Neural progenitor cell (in vitro differentiated cells): ENCODE results near the gene METTL21C. TPM values are rescaled to one million over a fixed set of nuclear protein-coding genes. Genes with fewer than 3 reads are reported as not detected.
A peak's percentile ranks its signal among the peaks of the same experiment; 100 is the strongest.

ENCODE experiments used
- DNase-seq: peaks from one replicate; pipeline ENCODE4 v3.0.0-alpha.2; 2016; ENCODE audit warnings: low spot score
- H2AFZ ChIP-seq: fragments of 200-600 bp; sonication (generic); replicated peaks from 2 replicates; pipeline ENCODE4 v1.6.1; 2016; ENCODE audit warnings: antibody characterized with exemption
- H3F3A ChIP-seq: fragments of 200-600 bp; sonication (generic); 2 replicates; pipeline ENCODE4 v1.6.1; 2016; ENCODE audit warnings: antibody characterized with exemption, low read depth
- H3K27ac ChIP-seq: fragments of 200-600 bp; sonication (generic); 2 replicates; pipeline ENCODE4 v1.5.1; 2016; ENCODE audit warnings: mild to moderate bottlenecking
- H3K27me3 ChIP-seq: fragments of 200-600 bp; sonication (generic); 2 replicates; pipeline ENCODE4 v1.6.1; 2016; ENCODE audit warnings: mild to moderate bottlenecking, moderate library complexity
- H3K36me3 ChIP-seq: fragments of 200-600 bp; sonication (generic); 2 replicates; pipeline ENCODE4 v1.5.1; 2016
- H3K4me1 ChIP-seq: fragments of 200-600 bp; sonication (generic); 2 replicates; pipeline ENCODE4 v1.6.1; 2016; ENCODE audit warnings: mixed run types
- H3K4me2 ChIP-seq: fragments of 200-600 bp; sonication (generic); 2 replicates; pipeline ENCODE4 v1.6.1; 2016
- H3K4me3 ChIP-seq: fragments of 200-600 bp; sonication (generic); 2 replicates; pipeline ENCODE4 v1.5.1; 2016
- H3K79me2 ChIP-seq: fragments of 200-600 bp; sonication (generic); 2 replicates; pipeline ENCODE4 v1.6.1; 2016; ENCODE audit warnings: low read depth
- H3K9ac ChIP-seq: fragments of 200-600 bp; sonication (generic); 2 replicates; pipeline ENCODE4 v1.6.1; 2016
- H3K9me3 ChIP-seq: fragments of 200-600 bp; sonication (generic); 2 replicates; pipeline ENCODE4 v1.5.1; 2016; ENCODE audit warnings: low read depth
- H4K20me1 ChIP-seq: fragments of 200-600 bp; sonication (generic); 2 replicates; pipeline ENCODE4 v1.6.1; 2016; ENCODE audit warnings: low read depth
- H3K27ac Mint-ChIP-seq: 3 replicates; pipeline ENCODE4 v1.8.0; 2021; ENCODE audit warnings: mixed read lengths
- H3K27me3 Mint-ChIP-seq: 2 replicates; pipeline ENCODE4 v1.8.0; 2022; ENCODE audit warnings: low read depth, mild to moderate bottlenecking, inconsistent platforms, moderate library complexity, mixed read lengths; ENCODE audit not compliant: insufficient read depth
- H3K36me3 Mint-ChIP-seq: 3 replicates; pipeline ENCODE4 v1.8.0; 2021; ENCODE audit warnings: mixed read lengths
- H3K4me1 Mint-ChIP-seq: 3 replicates; pipeline ENCODE4 v1.8.0; 2021; ENCODE audit warnings: mixed read lengths
- H3K4me3 Mint-ChIP-seq: 3 replicates; pipeline ENCODE4 v1.8.0; 2021; ENCODE audit warnings: mild to moderate bottlenecking, moderate library complexity, mixed read lengths
- H3K9me3 Mint-ChIP-seq: 3 replicates; pipeline ENCODE4 v1.8.0; 2020; ENCODE audit warnings: mixed read lengths
- EZH2 ChIP-seq: fragments of 200-600 bp; sonication (generic); IDR thresholded peaks from 2 replicates; pipeline ENCODE4 v1.6.1; 2017; ENCODE audit warnings: antibody characterized with exemption, mild to moderate bottlenecking, moderate library complexity
- EZH2phosphoT487 ChIP-seq: fragments of 200-600 bp; sonication (generic); IDR thresholded peaks from 2 replicates; pipeline ENCODE4 v1.6.1; 2017; ENCODE audit warnings: antibody characterized with exemption
- total RNA-seq: library from RNA; depleted of rRNA; stranded (reverse); fragments of >200 nt; gene quantifications from 2 replicates; pipeline ENCODE4 v1.2.3, GENCODE V29; 2015; ENCODE audit warnings: low replicate concordance
- TF ChIP-seq, protein P1 (sequence below): fragments of 200-600 bp; sonication (generic); IDR thresholded peaks from 2 replicates; pipeline ENCODE4 v1.5.1; 2017; ENCODE audit warnings: antibody characterized with exemption, mild to moderate bottlenecking

Gene METTL21C
- not detected in 2 replicates for total RNA-seq

GRCh38 chr13:102694937-102695336, at the start of gene METTL21C:
Gene METTL21C, minus strand, starts transcription at chr13:102695044. Its CDS starts 546 bp downstream, at chr13:102694498.
- Mint-ChIP-seq H3K4me1 (peaks cover 6% of the 10 kb centered on the region), H3K27ac (no peak within 1 kb of the TSS), H3K4me3 (no peak within 1 kb of the TSS), H3K36me3 (no peaks in the 10 kb centered on the region), H3K9me3 (peaks cover 5% of the 10 kb centered on the region), H3K27me3 (peaks cover 2% of the 10 kb centered on the region)
- TF ChIP-seq, protein P1, sequence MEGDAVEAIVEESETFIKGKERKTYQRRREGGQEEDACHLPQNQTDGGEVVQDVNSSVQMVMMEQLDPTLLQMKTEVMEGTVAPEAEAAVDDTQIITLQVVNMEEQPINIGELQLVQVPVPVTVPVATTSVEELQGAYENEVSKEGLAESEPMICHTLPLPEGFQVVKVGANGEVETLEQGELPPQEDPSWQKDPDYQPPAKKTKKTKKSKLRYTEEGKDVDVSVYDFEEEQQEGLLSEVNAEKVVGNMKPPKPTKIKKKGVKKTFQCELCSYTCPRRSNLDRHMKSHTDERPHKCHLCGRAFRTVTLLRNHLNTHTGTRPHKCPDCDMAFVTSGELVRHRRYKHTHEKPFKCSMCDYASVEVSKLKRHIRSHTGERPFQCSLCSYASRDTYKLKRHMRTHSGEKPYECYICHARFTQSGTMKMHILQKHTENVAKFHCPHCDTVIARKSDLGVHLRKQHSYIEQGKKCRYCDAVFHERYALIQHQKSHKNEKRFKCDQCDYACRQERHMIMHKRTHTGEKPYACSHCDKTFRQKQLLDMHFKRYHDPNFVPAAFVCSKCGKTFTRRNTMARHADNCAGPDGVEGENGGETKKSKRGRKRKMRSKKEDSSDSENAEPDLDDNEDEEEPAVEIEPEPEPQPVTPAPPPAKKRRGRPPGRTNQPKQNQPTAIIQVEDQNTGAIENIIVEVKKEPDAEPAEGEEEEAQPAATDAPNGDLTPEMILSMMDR: no peak
- TF ChIP-seq EZH2phosphoT487 (no peak), EZH2 (no peak)
- Histone ChIP-seq H3K4me2 (peak within 1 kb of the TSS; percentile 11), H4K20me1 (no peaks in the 10 kb centered on the region), H3K79me2 (no peaks in the 10 kb centered on the region), H2AFZ (no peak within 1 kb of the TSS), H3K9ac (no peak within 1 kb of the TSS), H3K36me3 (no peaks in the 10 kb centered on the region), H3F3A (peaks cover 13% of the 10 kb centered on the region), H3K4me3 (no peak within 1 kb of the TSS), H3K9me3 (no peaks in the 10 kb centered on the region), H3K27me3 (no peaks in the 10 kb centered on the region), H3K4me1 (peaks cover 36% of the 10 kb centered on the region), H3K27ac (no peak within 1 kb of the TSS)
- DNase-seq: no peak

GRCh38 chr13:102742506-102742905, 47.7 kb upstream of the METTL21C start:
- H3K27ac Mint-ChIP-seq: no peak overlapping the region
- Histone ChIP-seq H3K79me2 (no peaks in the 10 kb centered on the region), H3K4me2 (no peak overlapping the region), H2AFZ (no peak overlapping the region), H3K4me3 (no peak overlapping the region), H3K27me3 (peaks cover 11% of the 10 kb centered on the region), H3K9ac (no peak overlapping the region), H3F3A (no peaks in the 10 kb centered on the region), H3K9me3 (peaks cover 7% of the 10 kb centered on the region), H4K20me1 (no peaks in the 10 kb centered on the region), H3K4me1 (no peaks in the 10 kb centered on the region), H3K27ac (no peak overlapping the region), H3K36me3 (no peaks in the 10 kb centered on the region)
- peaks cover 8% of the 10 kb centered on the region for H3K9me3 Mint-ChIP-seq
- DNase-seq: no peak
- H3K36me3 Mint-ChIP-seq: no peaks in the 10 kb centered on the region
- H3K4me1 Mint-ChIP-seq: no peaks in the 10 kb centered on the region
- no peak overlapping the region for H3K4me3 Mint-ChIP-seq
- TF ChIP-seq EZH2 (no peak), EZH2phosphoT487 (no peak)
- TF ChIP-seq, protein P1: no peak
- H3K27me3 Mint-ChIP-seq: no peaks in the 10 kb centered on the region

DNA sequence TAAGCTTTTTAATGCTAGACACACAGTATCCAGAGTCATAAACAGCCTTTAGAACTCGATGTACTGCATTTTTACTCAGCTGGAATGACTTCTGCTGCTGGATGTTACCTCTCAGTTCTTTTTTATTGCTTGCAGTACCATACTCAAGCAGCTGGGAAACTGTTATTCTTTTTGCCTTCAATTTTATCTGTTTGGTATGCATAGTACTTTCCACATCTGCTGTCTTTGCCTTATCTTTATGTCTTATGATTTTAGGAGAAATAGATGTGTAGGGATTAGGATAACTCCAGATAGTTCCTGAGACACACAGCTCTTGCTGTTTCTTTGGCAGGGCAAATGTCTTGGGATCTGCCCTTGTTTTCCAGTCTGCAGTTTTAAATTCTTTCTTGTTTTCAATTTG, 47.3 kb upstream of the METTL21C start:
- Histone ChIP-seq H3K9ac (no peak overlapping the region), H3K4me2 (no peak overlapping the region), H4K20me1 (no peaks in the 10 kb centered on the region), H3K36me3 (no peaks in the 10 kb centered on the region), H3K27me3 (peaks cover 15% of the 10 kb centered on the region), H3K4me1 (no peaks in the 10 kb centered on the region), H3K9me3 (peaks cover 7% of the 10 kb centered on the region), H3F3A (no peaks in the 10 kb centered on the region), H3K27ac (no peak overlapping the region), H2AFZ (no peak overlapping the region), H3K4me3 (no peak overlapping the region), H3K79me2 (no peaks in the 10 kb centered on the region)
- TF ChIP-seq, protein P1: no peak
- no peak for TF ChIP-seq EZH2phosphoT487
- no peak for TF ChIP-seq EZH2
- DNase-seq: no peak
- Mint-ChIP-seq H3K4me3 (no peak overlapping the region), H3K9me3 (peaks cover 8% of the 10 kb centered on the region), H3K4me1 (no peaks in the 10 kb centered on the region), H3K27me3 (no peaks in the 10 kb centered on the region), H3K36me3 (no peaks in the 10 kb centered on the region), H3K27ac (no peak overlapping the region)
